HTERT RPE-1 (cell line): ENCODE results near the gene FIGN.

Source experiments
- in situ Hi-C: fragments of 300-500 bp; cut with MboI; formaldehyde crosslinking; loops from 4 replicates; pipeline ENCODE4 v1.14.3; 2020; ENCODE audit warnings: low sequenced_read_pairs

FIGN gene

DNA sequence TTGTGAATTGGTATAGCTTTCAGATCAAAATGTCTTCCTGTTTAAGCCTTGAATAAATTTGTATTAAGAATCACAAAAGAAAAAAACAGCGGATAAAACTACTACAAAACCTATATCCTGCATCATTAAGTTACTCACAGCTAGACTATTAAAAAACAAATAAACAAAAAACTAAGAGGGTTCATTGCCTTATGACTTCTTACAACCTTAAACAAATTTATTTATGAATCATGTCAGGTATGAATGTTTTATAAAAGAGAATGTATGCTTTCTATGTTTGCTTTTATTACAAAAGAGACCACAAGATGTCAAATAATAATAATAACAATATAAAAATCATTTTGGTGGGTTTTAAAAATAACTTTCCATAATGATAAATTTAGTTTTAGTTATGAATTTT, 109.6 kb downstream of the FIGN start:
- in situ Hi-C loops, result no loop called here

GRCh38 chr2:163625632-163626031, 110.2 kb downstream of the FIGN start:
- in situ Hi-C loops, result no loop called here

GRCh38 chr2:163621445-163622004, 114.3 kb downstream of the FIGN start:
- in situ Hi-C loops, result no loop called here

- in situ Hi-C loops, result no loop called here
Observed at GRCh38 chr2:163617517-163617916, 118.3 kb downstream of the FIGN start.

DNA sequence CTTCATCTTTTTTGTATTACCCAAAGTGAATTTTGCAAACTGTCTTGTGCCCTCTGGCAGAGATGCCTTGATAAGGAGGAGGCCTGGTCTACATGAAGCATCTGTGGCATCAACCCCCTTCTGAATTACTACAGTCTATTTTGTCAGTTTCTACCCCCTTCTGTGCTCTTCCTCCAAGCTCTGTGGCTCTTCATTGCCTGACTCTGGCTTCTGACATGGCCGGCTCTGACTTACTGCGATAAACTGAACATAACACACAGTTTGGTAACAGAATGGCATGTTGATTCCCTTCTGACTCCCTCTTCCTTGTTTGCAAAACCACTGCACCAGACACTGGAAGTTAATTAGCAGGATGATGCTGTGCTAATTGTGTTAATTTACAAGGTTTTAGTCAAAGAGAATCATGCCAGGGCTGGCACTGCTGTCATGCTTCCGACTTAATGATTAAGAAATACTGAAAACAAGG, 122.5 kb downstream of the FIGN start:
- in situ Hi-C loops, result no loop called here

DNA sequence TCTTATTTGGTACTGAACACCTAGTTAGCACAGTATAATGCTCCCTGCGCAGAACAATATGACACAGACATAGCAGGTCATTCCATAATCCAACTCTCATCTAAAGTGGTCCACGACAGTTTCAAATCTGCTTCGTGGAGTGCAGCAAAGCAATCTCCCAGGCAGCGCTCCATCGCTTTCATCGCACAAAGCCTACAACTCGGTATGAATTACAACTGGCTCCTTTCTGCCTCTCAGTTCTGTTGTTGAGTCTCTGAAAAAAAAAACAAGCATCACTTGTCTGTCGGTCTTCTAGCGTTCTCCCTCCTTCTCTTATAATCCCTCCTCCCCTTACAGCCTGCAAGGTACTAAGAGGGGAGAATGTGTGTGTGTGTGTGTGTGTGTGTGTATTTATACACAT, 123.5 kb downstream of the FIGN start:
- in situ Hi-C loops, result no loop called here

DNA sequence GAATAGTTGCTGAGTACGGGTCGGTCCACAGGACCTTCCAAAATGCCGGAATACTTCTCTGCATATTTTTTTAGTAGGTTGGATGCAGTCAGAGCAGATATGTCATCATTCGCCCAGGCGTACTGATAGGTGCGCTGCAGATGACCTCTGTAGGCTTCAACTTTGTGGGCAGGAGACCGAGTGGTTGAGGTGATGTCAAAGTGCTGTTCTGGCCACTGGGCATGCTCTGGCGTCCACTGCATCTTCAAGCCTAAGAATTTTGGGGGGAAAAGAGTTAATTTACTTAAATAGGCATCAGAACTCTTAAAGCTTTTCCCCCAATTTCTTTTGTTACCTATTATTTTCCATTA, 124.3 kb downstream of the FIGN start:
- in situ Hi-C loops, result no loop called here

GRCh38 chr2:163610817-163611556, 124.8 kb downstream of the FIGN start:
- in situ Hi-C loops, result no loop called here

- in situ Hi-C loops, result no loop called here
Observed at GRCh38 chr2:163607630-163608029, 128.2 kb downstream of the FIGN start.

- in situ Hi-C loops, result no loop called here
Observed at GRCh38 chr2:163606878-163607277, 128.9 kb downstream of the FIGN start.

- in situ Hi-C loops, result no loop called here
Observed at GRCh38 chr2:163605779-163606178, 130.0 kb downstream of the FIGN start.

GRCh38 chr2:163604941-163605555, 130.8 kb downstream of the FIGN start:
- in situ Hi-C loops, result no loop called here

- in situ Hi-C loops, result no loop called here
Observed at GRCh38 chr2:163602196-163602595, 133.6 kb downstream of the FIGN start.

GRCh38 chr2:163601377-163601776, 134.4 kb downstream of the FIGN start:
- in situ Hi-C loops, result no loop called here

- in situ Hi-C loops, result no loop called here
Observed at GRCh38 chr2:163600801-163601200, 135.0 kb downstream of the FIGN start.

DNA sequence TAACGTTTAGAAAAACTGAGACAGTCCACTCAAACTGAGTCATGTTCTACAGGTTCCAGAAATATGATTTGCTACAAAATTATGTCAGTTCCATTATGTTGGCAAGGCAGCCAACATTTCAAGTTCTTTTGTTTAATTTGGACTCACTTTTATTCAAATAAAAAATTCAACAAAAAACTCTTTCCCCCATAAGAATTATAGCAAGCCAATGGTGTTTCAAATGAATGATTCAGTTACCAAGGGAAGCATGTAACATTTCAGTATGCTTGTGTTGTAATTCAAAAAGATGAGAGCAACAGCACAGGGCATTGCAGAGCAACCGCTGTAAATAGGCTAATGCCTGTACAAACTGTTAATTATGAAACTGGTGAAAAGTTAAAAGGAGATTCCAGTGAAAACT, 140.8 kb downstream of the FIGN start:
- in situ Hi-C loops, result no loop called here

DNA sequence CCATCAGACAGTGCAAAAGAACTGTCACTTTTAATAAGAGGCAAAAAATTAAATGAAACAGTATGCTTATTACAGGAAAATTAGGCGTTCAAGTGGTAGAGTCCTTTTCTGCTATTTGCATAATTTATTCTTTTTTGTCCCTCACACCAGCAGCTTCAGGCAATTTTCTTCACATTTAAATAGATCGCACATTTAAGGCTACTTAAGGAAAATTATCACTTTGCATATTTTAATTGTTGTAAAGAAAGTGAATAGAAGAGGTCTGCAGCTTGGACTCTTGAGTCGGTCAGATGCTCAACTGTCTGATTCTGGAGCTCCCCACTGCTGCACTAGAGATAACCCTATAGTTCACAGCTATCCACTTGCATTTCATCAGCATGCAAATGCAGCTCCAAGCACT, 141.3 kb downstream of the FIGN start:
- in situ Hi-C loops, result no loop called here

GRCh38 chr2:163593982-163594381, 141.8 kb downstream of the FIGN start:
- in situ Hi-C loops, result no loop called here

DNA sequence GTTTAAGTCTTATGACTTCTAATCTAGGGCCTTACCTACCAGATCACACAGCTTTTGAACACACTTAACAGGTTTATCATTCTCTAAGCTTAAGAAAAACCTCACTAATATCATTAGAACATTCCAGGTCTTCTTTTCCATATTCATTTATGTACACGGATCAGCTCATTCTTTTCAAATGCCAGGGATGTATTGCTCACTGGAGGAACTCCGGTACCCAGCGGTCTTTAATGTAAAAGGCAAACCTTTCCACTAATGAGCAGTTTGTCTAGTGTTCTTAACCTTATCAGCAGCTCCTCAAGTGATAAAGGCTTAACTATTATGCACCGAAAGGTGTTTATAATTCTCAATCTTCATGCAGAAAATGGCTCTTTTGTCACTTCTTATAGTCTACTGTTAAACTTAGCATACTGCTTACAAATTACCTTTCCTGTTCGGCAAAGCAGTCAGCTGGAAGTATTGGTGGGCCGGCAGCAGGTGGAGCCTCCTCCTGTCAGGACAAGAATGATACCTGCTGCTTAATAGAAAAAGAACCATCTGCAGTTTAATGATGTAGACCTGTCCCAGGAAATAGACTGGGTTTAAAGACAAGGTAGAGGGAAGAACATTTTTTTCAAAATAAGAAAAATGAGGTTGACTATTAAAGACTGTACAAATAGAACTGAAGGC, 142.7 kb downstream of the FIGN start:
- in situ Hi-C loops, result no loop called here

GRCh38 chr2:163591461-163591860, 144.3 kb downstream of the FIGN start:
- in situ Hi-C loops, result no loop called here

DNA sequence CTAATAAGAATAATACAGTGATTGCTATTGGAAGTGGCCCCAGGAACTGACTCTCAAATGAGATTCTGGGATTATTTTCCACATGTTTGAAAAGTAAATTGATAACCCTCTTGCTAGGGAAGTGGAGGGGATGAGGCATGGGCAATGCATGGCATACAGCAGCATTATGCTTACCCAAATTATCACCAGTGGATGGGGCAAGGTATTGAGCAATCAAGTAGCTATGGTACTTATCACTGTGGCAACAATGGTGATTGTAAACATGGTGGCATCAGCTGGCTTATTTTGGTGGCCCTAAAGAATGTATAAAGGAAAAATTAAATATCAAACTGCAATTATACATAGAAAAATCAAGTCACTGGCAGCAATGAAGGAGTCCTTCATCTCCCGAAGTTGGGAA, 155.1 kb downstream of the FIGN start:
- in situ Hi-C loops, result no loop called here

GRCh38 chr2:163574309-163574708, 161.5 kb downstream of the FIGN start:
- in situ Hi-C loops, result no loop called here
